GM21723 (cell line): ENCODE results near the gene HLX.

ENCODE experiments used
- ATAC-seq: cut with Tn5 transposase; IDR thresholded peaks from one replicate; pipeline ENCODE4 v1.9.1; 2021; ENCODE audit warnings: mild to moderate bottlenecking, moderate library complexity; ENCODE audit not compliant: unreplicated experiment

The HLX gene

DNA sequence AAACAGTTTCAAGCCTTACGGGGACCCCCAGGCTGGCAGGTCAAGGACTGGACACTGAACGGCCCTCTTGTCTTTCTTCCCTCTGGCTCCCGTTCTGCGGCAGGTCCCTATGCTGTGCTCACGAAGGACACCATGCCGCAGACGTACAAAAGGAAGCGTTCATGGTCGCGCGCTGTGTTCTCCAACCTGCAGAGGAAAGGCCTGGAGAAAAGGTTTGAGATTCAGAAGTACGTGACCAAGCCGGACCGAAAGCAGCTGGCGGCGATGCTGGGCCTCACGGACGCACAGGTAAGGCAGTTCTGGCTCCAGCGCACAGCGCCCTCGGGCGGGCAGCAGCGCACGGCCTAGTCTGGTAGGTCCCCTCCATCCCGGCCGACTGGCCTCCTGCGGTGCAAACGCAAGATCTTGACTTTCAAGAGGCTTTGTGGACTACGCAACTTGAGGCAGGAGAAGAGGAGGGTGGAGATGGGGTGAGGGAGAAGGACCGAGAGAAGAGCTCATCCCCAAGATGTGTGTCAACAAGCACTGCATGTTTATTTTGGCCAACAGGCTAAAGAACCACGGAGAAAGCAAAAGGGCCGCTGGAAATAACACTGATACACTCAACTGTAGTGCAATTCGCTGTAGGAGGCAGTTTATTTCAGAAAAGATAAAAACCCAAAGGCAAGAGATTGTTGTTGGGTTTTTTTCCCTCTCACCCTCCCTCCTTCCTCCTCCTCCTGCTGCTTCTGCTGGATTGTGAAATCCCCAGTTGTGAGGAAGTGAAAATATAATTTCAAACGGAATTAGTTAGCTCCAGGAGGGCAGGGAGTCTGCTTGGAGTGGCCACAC, 3.0 kb downstream of the HLX start:
- ATAC-seq = no peak

DNA sequence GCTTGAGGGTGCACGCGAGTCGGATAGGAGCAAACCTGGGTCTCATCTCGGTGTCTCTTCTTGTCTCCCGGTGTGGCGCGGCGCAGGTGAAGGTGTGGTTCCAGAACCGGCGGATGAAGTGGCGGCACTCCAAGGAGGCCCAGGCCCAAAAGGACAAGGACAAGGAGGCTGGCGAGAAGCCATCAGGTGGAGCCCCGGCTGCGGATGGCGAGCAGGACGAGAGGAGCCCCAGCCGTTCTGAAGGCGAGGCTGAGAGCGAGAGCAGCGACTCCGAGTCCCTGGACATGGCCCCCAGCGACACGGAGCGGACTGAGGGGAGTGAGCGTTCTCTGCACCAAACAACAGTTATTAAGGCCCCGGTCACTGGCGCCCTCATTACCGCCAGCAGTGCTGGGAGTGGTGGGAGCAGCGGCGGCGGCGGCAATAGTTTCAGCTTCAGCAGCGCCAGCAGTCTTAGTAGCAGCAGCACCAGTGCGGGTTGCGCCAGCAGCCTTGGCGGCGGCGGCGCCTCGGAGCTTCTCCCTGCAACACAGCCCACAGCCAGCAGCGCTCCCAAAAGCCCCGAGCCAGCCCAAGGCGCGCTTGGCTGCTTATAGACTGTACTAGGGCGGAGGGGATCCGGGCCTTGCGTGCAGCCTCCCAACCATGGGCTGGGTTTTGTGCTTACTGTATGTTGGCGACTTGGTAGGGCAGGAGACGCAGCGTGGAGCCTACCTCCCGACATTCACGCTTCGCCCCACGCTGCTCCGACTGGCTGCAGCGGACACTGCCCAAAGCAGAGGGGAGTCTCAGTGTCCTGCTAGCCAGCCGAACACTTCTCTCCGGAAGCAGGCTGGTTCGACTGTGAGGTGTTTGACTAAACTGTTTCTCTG, 5.1 kb downstream of the HLX start:
- no peak for ATAC-seq

DNA sequence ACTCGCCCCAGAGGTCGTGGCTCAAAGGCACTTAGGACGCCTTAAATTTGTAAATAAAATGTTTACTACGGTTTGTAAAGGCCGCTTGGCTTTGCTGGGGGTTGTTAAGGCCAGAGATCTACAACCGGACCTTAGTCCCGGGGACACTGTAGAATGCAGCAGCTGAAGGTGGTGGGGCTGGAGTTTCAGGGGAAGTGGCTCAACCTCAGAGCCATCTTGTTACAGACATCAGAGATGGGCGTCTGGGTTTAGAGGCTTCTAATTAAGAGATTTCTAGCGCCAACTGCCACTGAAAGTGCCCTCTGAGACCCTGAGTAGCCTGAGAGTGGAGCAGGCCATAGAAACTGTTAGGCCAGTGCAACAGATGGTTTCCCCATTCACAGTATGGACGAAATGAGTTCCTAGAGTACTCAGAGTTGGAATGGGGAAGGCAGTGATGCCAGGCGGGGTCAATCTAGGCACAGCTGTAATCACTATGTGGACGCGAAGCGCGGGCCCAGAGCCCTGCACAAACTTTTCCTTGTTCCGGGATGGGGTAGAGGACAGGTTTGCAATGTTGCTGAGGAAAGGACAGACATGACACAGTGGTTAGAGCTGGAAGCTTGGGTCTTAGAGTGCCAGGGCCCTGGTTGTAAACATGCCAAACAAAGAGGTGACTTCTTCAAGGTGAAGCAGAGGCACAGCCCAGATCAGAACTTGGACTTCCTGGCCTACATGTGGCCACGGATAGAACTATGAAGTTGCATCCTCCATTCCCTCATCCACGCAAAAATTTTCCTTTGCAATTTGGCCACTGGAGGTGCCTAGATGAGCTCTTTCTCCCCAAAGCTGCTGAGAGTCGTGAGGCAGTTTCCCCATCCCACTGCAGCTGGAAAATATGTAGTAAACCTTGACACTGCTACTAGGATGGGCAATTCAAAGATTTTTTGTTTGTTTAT, 6.0 kb downstream of the HLX start:
- no peak for ATAC-seq

DNA sequence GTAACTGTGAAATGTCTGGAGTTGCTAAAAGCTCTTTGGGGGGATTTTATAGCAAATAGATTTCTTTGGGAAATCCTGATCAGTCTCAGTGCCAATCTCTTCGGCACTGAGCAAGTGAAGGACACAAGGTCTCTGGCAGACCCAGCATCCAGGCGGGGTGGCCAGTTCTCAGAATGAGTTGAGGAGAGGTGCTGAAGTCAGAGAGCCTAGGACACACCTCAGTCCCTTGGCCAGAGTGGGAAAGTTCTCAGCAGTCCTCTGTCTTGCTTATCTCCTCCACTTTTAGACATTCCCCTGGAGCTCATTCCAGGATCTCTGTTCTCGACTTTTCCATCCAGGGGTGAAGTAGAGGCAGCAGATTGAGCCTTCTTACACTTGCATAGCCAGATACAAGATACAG, 6.7 kb downstream of the HLX start:
- no peak for ATAC-seq

- no peak for ATAC-seq
Observed at GRCh38 chr1:220886470-220887201, 7.4 kb downstream of the HLX start.

GRCh38 chr1:220887202-220887519, 7.9 kb downstream of the HLX start:
- ATAC-seq = no peak

DNA sequence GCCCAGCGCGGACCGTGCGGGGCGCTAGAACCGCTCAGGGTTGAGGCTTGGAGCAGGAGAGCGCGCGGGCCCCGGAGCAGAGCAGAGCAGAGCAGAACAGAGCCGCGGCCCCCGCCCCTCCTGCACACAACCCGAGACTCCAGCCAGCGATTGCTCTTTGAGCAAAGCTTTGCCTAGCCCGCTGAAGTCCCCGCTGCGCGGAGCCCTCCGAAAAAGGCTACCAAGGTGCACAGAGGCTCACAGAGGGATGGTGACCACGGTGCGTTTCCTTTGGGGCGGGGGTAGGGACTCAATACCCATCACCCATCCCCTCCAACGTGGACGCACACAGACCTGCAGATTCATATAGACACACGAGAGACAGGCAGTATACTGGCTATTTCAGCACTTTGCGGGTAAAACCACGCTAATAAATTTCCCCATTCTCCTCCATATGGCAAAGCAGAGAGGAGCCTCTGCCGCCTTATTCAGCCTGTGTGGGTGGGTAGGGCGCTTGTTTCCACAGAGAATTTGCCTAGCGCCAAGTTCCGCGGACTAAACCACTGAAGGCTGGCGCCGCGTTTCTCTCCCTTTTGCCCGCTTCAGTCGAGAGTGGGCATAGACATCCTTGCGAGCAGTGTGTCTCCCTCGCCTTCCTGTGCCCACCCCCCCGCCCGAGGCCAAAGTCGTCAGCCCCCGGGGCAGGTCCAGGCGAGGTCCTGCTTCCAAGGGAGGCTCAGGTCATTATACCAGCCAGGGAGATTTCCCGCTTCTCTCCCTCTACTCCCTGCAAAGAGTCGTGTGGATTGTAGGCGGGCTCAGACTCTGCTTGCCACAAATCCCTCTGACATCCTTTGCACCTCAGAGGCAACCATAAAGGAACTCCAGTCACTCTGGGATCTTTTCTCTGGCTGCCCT, 8.5 kb downstream of the HLX start:
- no peak for ATAC-seq

GRCh38 chr1:220888417-220888986, 9.3 kb downstream of the HLX start:
- ATAC-seq = no peak

GRCh38 chr1:220889333-220889732, 10.1 kb downstream of the HLX start:
- ATAC-seq = no peak

DNA sequence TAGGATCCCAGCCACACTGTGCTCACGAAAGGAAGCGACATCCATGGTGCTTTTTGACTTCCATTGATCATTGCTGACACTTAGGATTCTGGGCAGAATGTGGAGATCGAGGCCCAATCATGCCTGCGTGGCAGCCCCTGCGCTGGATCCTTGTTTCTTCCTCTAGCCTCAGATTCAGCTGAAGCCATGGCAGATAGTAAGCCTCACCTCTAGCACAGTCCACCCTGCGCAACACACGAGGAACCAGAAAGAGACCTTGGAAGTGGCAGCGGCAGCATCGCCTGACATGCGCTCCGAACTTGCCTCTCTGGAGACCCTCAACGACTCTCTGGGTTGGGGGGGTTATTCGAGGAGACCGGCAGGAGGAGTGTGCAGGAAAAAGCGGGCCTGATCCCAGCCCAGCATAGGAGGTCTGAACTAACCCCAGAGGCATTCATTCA, 10.6 kb downstream of the HLX start:
- ATAC-seq = no peak

GRCh38 chr1:220890602-220891001, 11.4 kb downstream of the HLX start:
- ATAC-seq = no peak

GRCh38 chr1:220891224-220892085, 12.2 kb downstream of the HLX start:
- ATAC-seq = no peak

DNA sequence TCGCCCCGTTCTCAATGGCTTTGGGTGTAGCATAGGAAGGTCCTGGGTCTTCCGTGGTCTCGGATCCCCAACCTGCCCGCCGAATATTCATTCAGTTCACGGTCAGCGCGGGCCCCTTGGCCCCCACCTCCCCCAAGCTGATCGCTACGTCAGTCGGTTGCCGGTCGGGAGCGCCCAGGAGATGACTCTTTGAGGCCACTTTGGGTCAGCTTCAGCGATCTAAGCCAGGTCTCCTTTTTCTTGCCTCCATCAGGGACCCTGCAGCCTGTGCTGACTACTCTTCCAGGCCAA, 12.8 kb downstream of the HLX start:
- no peak for ATAC-seq

- ATAC-seq = no peak
Observed at GRCh38 chr1:220892997-220893700, 13.9 kb downstream of the HLX start.

DNA sequence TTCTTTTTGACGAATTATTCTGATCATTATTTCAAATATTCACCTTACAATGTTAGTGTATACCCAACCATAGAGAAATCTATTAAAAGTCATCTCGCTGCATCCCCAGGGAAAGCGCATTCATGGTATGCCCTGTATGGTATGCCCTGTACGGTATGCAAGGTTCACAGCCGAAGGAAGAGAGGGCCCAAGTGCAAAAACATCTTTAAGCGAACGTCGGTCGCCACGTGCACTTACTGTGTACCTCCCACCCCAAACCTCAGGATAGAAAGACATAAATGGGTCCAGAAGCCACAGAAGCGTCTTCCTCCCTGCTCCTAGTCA, 14.4 kb downstream of the HLX start:
- ATAC-seq = no peak

DNA sequence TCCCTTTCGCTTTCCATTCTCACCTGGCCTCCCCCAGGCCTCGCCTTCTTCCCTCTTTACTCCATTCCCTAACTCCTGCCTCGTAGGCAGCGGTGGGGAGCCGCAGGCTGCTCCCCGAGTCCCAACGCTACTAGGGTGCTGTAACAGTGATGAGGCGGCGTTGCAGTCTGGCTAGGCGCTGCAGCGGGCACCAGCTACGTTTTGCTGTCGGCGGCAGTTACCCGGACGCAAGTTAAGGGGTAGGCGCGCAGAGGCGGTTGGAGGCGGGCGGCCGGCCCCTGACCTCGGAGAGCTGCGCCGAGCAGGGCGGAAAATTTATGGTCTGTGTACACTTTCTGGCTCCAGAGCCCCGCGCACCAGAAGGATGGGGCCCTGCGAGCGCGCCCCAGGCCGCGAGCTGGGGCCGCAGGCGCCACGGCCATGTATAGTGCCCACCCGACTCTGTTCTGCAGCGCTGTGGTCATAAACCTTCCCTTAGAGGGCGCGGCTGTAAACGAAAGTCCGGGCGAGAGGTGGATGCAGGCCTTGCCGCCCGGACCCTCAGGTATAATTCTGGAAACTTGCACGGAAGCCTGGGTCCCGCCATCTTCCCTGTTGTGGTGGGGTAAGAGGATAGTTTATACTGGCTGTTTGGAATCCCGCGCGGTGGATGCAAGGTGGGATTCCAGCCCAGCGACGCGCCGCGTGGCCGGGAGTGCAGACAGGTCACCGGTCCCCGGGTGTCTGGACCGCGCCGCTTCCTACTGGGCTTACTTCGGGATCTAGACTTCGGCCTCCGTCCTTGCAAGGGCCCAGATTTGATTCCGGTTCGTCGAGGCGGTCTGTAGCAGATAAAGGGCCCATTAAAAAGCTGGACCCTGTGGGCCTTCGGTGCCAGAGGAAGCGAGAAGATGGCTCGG, 15.0 kb downstream of the HLX start:
- no peak for ATAC-seq

DNA sequence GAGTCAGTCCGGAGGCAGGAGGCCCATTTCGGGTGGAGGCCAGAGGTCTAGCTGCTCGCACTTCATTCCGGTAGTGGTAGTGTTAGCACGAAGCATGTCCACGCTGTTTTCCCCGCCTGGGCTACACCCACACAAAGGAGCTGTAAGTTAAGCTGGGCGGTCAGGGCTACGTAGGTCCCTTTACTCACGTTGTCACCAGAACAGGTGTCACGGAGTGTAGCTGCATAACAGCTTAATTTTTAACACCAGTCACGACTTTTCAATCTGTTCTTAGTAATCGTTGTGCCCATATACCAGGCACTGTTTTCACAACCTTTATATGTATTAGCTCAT, 15.6 kb downstream of the HLX start:
- ATAC-seq = no peak
